Kidney epithelial cell (primary cell): ENCODE measurements around the gene EFHC1. TPM values are rescaled to one million over a fixed set of nuclear protein-coding genes. Genes with fewer than 3 reads are reported as not detected.

Source experiments
- DNase-seq: peaks from one replicate; pipeline ENCODE4 v3.0.0-alpha.2; 2010; ENCODE audit warnings: low read depth
- H3K27me3 ChIP-seq: 2 replicates; pipeline ENCODE4 v1.6.0; 2011; ENCODE audit warnings: low read length; ENCODE audit not compliant: control insufficient read depth, insufficient read depth
- H3K36me3 ChIP-seq: 2 replicates; pipeline ENCODE4 v1.5.1; 2011; ENCODE audit warnings: low read length; ENCODE audit not compliant: control insufficient read depth, insufficient read depth
- H3K4me3 ChIP-seq: 2 replicates; pipeline ENCODE4 v1.5.1; 2011; ENCODE audit warnings: low read depth, mild to moderate bottlenecking, control low read depth, low read length
- CTCF ChIP-seq: IDR thresholded peaks from 2 replicates; pipeline ENCODE4 v1.5.1; 2011; ENCODE audit warnings: mild to moderate bottlenecking, moderate library complexity, low read length, control low read depth, inconsistent platforms; ENCODE audit not compliant: insufficient read depth, poor library complexity, severe bottlenecking
- total RNA-seq: library from RNA; depleted of rRNA; stranded (reverse); fragments of >200 nt; gene quantifications from 2 replicates; pipeline ENCODE4 v1.2.3, GENCODE V29; 2015

EFHC1 gene
- total RNA-seq, 1 donor from 2014 or later, result 22.9 TPM

- Histone ChIP-seq H3K27me3 (no peaks in the 10 kb centered on the region), H3K4me3 (no peak overlapping the region), H3K36me3 (no peaks in the 10 kb centered on the region)
- TF ChIP-seq CTCF, result no peak
- DNase-seq, result no peak
These were observed 8.2 kb upstream of the EFHC1 start for GRCh38 chr6:52411911-52412310.

- no peaks in the 10 kb centered on the region for H3K36me3 ChIP-seq
- no peak for TF ChIP-seq CTCF
- no peaks in the 10 kb centered on the region for H3K27me3 ChIP-seq
- no peak overlapping the region for H3K4me3 ChIP-seq
- no peak for DNase-seq
These were observed 4.8 kb upstream of the EFHC1 start for GRCh38 chr6:52415333-52415732.

- no peak for TF ChIP-seq CTCF
- Histone ChIP-seq H3K4me3 (no peak overlapping the region), H3K27me3 (no peaks in the 10 kb centered on the region), H3K36me3 (no peaks in the 10 kb centered on the region)
- no peak for DNase-seq
These were observed 4.1 kb upstream of the EFHC1 start for GRCh38 chr6:52415917-52416628.

- DNase-seq, result no peak
- H3K4me3 ChIP-seq, result no peak overlapping the region
- no peaks in the 10 kb centered on the region for H3K36me3 ChIP-seq
- peak; percentile 71 for TF ChIP-seq CTCF
- H3K27me3 ChIP-seq, result no peaks in the 10 kb centered on the region
These were observed 3.5 kb upstream of the EFHC1 start for GRCh38 chr6:52416629-52417151.

- Histone ChIP-seq H3K27me3 (no peaks in the 10 kb centered on the region), H3K36me3 (no peaks in the 10 kb centered on the region), H3K4me3 (no peak overlapping the region)
- no peak for DNase-seq
- no peak for TF ChIP-seq CTCF
These were observed 2.4 kb upstream of the EFHC1 start for GRCh38 chr6:52417675-52418111.

GRCh38 chr6:52418606-52419005 lies 1.5 kb upstream of the EFHC1 start:
- no peak for TF ChIP-seq CTCF
- Histone ChIP-seq H3K27me3 (no peaks in the 10 kb centered on the region), H3K4me3 (no peak overlapping the region), H3K36me3 (no peaks in the 10 kb centered on the region)
- no peak for DNase-seq
